Measurements from ENCODE around the gene ZNF577.

ZNF577 gene

GRCh38 chr19:51873097-51873496 lies 14.7 kb downstream of the ZNF577 start:
- in situ Hi-C loops (cut with HindIII; ENCODE audit: low sequenced_read_pairs): no loop called here

GRCh38 chr19:51861870-51862622 lies 25.7 kb downstream of the ZNF577 start:
- in situ Hi-C loops (cut with HindIII; ENCODE audit: low sequenced_read_pairs): no loop called here

- in situ Hi-C loops (cut with HindIII; ENCODE audit: low sequenced_read_pairs): no loop called here
These were observed 50.6 kb downstream of the ZNF577 start for GRCh38 chr19:51837145-51837544.

- in situ Hi-C loops (cut with HindIII; ENCODE audit: low sequenced_read_pairs): no loop called here
These were observed 57.5 kb downstream of the ZNF577 start for GRCh38 chr19:51830274-51830673.

GRCh38 chr19:51824281-51825005 lies 63.3 kb downstream of the ZNF577 start:
- in situ Hi-C loops (cut with HindIII; ENCODE audit: low sequenced_read_pairs): no loop called here

GRCh38 chr19:51822946-51823345 lies 64.8 kb downstream of the ZNF577 start:
- in situ Hi-C loops (cut with HindIII; ENCODE audit: low sequenced_read_pairs): no loop called here

GRCh38 chr19:51822325-51822724 lies 65.4 kb downstream of the ZNF577 start:
- in situ Hi-C loops (cut with HindIII; ENCODE audit: low sequenced_read_pairs): no loop called here

- in situ Hi-C loops (cut with HindIII; ENCODE audit: low sequenced_read_pairs): no loop called here
These were observed 65.8 kb downstream of the ZNF577 start for GRCh38 chr19:51821921-51822320.

- in situ Hi-C loops (cut with HindIII; ENCODE audit: low sequenced_read_pairs): no loop called here
These were observed 66.3 kb downstream of the ZNF577 start for GRCh38 chr19:51821456-51821855.
